MV-4-11 (cell line): ENCODE results near the gene DCAF17.

Experiments
- DNase-seq: peaks from one replicate; lab custom pipeline; 2025; lab: John Stamatoyannopoulos, UW

DCAF17 gene, protein sequence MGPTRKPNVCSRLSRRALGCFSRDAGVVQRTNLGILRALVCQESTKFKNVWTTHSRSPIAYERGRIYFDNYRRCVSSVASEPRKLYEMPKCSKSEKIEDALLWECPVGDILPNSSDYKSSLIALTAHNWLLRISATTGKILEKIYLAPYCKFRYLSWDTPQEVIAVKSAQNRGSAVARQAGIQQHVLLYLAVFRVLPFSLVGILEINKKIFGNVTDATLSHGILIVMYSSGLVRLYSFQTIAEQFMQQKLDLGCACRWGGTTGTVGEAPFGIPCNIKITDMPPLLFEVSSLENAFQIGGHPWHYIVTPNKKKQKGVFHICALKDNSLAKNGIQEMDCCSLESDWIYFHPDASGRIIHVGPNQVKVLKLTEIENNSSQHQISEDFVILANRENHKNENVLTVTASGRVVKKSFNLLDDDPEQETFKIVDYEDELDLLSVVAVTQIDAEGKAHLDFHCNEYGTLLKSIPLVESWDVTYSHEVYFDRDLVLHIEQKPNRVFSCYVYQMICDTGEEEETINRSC

GRCh38 chr2:171434013-171434989 lies at the start of gene DCAF17:
DCAF17 (plus strand) TSS chr2:171434226; CDS start chr2:171434578, 352 bp downstream.
- DNase-seq, result peak; percentile 96

DNA sequence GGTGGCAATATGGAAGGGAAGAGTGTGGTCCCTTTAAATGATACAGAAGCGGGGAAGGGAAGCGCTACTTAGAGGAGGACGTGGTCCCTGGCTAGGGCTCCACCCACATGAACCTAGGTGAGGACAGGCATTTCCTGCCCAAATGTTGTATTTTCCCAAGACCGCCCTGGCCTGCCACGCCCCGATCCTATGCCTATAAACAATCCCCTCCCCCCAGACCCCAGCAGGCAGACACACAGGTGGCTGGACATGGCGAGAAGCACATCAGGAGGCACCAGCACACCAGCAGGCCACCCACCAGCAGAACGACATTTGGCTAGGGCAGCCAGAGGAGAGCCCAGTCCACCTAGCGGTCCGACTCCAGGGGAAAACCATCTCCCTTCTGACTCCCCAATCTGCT lies 47.4 kb upstream of the DCAF17 start:
- no peak for DNase-seq

DNA sequence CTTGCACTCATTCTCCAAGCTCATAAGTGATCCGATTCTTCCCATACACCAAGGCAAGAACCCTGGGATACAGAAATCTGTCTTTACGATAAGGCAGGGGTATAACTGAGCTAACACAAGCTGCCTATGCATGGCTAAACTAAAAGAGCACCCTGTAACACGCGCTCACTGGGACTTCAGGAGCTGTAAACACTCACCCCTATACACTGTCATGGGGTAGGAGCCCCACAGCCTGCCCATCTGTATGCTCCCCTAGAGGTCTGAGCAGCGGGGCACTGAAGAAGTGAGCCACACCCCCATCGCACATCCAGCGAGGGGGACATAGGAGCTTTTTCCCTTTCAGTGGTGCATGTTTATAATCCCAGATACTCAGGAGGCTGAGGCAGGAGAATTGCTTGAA lies 47.0 kb upstream of the DCAF17 start:
- DNase-seq, result no peak

DNA sequence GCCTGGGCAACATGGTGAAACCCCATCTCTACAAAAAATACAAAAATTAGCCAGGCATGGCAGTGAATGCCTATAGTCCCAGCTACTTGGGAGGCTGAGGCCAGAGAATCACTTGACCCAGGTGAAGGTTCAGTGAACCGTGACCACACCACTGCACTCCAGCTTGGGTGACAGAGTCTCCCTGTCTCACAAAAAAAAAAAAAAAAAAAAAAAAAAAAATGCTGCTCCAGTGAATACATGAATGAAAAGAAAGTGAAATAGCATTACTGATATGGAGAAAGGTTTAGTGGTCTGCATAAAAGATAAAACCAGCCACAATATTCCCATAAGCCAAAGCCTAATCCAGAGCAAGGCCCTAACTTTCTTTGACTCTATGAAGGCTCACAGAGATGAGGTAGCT lies 44.7 kb upstream of the DCAF17 start:
- no peak for DNase-seq

DNA sequence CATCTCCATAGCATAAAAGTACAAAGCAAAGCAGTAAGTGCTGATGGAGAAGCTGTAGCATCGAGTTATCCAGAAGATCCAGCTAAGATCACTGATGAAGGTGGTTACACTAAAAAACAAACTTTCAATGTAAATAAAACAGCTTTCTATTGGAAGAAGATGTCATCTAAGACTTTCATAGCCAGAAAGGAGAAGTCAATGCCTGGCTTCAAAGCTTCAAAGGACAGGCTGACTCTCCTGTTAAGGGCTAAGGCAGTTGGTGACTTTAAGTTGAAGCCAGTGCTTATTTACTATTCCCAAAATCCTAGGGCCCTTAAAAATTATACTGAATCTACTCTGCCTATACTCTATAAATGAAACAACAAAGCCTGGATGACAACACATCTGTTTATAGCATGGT lies 44.2 kb upstream of the DCAF17 start:
- peak; percentile 25 for DNase-seq

DNA sequence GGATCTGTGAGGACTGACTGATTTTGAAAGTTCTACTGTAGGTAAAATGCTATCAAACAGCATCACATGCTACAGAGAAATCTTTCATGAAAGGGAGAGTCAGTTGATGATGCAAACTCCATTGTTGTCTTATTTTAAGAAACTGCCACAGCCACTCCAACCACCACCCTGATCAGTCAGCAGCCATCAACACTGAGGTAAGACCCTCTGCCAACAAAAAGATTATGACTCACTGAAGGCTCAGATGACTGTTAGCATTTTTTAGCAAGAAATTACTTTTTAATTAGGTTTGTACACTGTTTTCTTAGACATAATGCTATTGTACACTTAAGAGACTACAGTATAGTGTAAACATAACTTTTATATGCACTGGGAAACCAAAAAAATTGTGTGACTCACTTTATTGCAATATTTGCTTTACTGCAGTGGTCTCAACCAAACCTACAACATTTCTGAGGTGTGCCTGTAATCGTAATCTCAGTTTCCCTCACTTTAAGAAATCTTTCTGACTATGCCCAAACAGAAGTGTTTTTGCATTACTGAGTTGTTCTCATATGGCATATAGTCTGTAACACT lies 43.0 kb upstream of the DCAF17 start:
- DNase-seq, result peak; percentile 45

DNA sequence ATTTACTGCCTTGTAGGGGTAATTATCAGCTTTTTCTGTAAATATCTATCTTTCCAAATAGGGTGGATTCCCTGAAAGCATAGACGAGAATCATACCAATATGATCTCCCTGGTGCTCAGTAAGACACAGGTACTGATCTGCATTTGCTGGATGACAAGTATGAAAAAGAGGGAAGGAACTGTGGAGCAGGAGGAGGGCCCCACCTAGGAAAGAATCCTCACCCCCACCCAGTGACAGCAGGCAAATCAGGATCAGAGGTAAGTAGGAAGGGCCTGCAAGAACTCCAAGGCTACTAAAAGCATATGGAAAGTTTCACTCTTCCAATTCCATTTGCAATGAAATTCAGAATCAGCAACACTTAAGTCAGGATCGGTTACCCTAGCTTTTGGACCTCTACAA lies 42.5 kb upstream of the DCAF17 start:
- DNase-seq, result no peak

DNA sequence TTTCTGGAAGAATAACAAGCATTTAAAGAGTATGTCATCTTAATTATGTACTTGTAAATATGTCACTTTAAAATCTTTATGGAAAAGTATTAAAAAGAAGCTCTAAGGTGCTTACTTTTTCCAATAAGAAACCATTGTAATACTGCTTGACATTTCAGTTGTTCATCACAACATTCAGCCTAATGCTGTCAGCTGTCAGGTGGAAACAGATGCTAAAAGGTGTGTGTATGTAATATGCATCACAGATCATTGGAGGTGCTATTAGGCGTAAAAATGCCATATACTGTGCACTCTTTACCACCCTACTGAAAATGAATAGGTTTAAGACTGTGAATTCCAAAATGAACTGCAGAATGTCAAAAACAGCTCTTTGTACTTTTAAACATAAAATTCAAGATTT lies 40.5 kb upstream of the DCAF17 start:
- no peak for DNase-seq

DNA sequence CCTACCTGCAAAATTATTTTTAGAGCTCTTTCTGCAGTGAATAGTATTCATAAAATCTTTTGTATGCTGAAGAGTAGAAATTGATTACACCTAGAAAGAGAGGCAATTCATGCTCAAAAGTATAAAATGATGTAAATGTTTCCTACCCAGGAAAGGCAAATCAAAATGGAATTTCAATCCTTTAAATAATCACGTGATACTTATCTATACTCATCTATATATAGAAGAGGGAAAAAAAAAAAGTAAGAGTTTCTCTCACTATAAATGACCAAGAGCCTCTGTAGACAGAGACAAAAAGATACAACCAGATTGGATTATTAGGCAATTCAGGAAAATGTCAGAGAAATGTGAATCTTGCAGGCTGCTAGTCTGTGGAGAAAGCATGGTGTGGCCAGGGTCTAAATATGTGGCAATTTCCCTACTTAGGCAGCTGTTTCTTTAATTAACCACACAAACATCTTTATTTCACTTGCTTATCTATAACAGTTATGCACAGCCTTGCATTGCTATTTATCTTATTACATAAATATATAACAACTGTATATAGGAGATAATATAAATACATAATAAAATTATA lies 39.8 kb upstream of the DCAF17 start:
- peak; percentile 53 for DNase-seq

- no peak for DNase-seq
Measured at GRCh38 chr2:171399292-171399691, 34.7 kb upstream of the DCAF17 start.

DNA sequence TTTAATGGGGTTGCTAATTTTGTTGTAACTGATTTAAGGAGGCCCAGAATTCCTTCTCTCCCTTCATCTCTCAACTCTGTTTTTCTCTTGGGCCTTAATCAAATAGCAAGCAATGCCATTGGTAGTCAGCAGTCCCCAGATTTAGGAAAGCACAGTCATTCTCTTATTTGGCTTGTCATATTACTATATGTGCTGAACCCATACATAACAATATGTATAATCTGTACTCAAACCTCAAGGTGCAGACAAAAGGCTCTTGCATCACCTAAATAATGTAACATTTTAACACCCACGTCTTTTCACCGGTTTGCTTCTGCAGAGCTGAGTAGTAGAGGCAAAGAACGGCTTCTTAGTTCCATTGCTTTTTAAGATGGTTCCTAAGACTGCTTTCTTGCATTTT lies 33.6 kb upstream of the DCAF17 start:
- no peak for DNase-seq

- no peak for DNase-seq
Measured at GRCh38 chr2:171401947-171402346, 32.1 kb upstream of the DCAF17 start.

DNA sequence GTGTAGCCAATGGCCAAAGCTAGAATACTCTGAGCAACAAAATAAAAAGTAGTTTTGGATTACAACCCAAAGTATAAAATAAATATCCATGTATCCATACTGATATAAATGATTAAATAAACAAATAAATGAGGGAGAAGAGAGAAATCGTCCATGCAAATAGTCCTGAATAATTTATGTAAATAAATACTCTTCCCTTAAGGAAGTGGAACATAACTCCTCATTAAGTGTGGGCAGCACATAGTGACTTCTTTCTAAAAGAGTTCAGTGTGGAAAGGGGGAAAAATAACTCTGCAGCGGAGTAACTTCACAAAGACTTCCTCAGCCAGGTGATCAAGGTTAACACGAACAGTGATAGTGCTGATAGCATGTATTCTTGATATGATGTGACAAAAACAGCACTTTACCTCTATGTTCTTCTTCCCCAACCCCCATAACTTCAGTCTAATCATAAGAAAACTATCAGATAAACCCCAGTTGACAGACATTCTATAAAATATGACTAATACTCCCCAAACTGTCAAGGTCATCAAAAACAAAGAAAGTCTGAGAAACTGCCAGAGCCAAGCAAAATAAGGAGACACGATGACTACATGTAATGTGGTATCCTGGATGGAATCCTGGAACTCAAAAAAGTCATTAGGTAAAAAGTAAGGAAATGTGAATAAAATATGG lies 31.0 kb upstream of the DCAF17 start:
- DNase-seq, result no peak

DNA sequence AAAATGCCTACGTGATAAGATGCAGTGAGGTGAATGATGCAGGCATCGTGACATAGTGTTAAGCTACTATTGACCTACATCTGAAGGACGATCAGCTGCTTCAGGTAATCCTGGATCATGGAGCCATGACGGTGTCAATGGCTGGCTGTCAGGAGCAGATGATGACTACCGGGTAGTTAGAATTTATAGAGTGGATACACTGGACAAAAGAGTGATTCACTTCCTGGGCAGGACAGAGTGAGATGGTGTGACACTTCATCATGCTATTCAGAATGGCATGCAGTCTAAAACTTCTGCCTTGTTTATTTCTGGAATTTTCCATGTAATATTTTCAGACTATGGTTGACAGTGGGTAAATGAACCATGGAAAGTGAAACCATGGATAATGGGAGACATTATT lies 29.8 kb upstream of the DCAF17 start:
- DNase-seq, result no peak

DNA sequence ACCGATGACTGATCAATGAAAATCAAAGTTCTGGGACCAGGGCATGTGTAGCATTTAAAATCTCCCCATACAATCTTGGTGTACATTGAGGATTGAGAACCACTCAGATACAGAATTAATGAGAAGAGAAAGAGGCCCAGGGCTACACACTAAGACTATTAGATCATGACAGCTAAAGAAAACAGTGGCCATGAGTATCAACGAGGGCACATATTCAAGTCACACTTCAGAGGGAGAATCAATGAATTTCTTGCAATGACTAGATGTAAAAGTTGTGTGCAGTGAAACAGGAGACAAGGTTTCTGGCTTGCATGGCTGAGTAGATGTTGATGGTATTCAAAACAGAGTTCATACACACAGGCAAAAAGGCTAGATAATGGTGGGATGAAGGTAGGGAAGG lies 29.3 kb upstream of the DCAF17 start:
- no peak for DNase-seq

- DNase-seq, result no peak
Measured at GRCh38 chr2:171405546-171405945, 28.5 kb upstream of the DCAF17 start.

DNA sequence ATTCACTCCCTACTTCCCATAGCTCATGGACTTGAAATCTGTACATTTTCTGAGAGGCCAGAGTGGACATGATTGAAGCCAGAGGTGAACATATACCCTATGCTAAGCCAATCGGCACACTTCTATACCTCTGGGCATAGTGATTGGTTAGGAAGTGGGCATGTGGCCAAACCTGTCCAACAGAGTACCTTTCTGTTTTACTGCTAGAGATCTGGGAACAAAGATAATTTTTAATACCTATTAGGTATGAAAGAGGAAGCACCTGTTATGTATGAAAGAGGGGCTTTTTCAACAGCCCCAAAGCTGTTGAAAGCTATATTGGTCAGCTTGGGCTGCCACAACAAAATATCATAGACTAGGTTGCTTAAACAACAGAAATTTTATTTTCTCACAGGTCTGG lies 28.0 kb upstream of the DCAF17 start:
- DNase-seq, result no peak

GRCh38 chr2:171407030-171407675 lies 26.9 kb upstream of the DCAF17 start:
- peak; percentile 80 for DNase-seq

DNA sequence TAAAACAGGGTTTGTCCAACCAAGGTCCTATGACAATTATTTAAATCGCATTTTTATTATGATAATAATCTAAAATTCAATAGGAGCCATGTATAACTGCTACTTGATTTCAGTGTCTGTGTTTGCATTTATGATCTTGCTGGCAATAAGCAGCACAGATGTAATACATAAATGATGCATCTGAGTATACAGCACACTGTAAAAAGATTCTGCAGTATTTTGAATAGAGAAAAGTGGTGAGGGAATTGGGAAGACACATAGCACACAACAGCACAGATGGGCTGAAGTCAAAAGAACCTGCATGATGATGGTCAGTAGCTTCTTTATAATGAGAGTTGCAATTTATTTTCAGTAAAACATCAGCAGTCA lies 26.4 kb upstream of the DCAF17 start:
- DNase-seq, result no peak

DNA sequence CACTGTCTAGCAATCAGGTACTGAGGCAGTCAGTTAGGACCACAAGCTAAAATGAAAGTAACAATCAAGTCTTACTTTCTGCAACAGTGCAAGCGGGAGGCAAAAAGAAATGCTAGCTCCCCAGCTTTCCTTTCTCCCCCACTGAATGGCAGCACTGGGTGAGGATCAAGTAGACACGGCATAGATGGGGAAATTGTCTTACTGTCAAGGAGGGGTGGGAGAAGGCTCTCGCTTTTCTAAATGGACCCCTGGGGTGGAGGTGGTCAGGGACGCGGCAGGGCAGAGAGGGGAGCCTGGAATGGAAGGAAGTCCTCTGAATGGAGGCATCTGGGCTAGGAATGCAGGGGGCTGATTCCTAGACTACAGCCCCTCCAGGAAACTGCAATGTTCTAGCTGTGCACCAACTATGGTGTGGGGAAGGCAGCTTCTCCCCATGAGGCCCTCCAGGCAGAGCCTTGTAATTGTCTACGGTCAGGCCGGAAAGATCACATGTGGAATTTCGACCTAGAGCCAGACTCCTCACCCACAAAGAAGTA lies 24.5 kb upstream of the DCAF17 start:
- DNase-seq, result no peak

GRCh38 chr2:171410101-171410500 lies 23.9 kb upstream of the DCAF17 start:
- DNase-seq, result no peak
